GM23248 (cell line): ENCODE measurements around the gene MRPL4.

Experiments used
- EZH2 ChIP-seq: fragments of 200-600 bp; sonication (generic); IDR thresholded peaks from 2 replicates; pipeline ENCODE4 v1.6.1; 2018; ENCODE audit warnings: antibody characterized with exemption, mild to moderate bottlenecking; ENCODE audit not compliant: insufficient read depth, poor library complexity, severe bottlenecking
- EZH2phosphoT487 ChIP-seq: fragments of 200-600 bp; sonication (generic); IDR thresholded peaks from 2 replicates; pipeline ENCODE4 v1.6.1; 2018; ENCODE audit warnings: antibody characterized with exemption, moderate library complexity, mild to moderate bottlenecking, low read depth; ENCODE audit not compliant: insufficient read depth

- TF ChIP-seq EZH2 (no peak), EZH2phosphoT487 (no peak)
These were observed 8.4 kb upstream of the MRPL4 start for GRCh38 chr19:10243606-10244005.
